Thyroid gland (tissue), 4 donors: ENCODE results near the gene CLSTN2.

Experiments
- POLR2A ChIP-seq, 2 donors: fragments of 450-650 bp; IDR thresholded peaks; one replicate each; pipeline ENCODE4 v1.6.1; 2017; ENCODE audit warnings: antibody characterized with exemption in 2 of 2, mild to moderate bottlenecking in 2 of 2, moderate library complexity in 1 of 2
- TF ChIP-seq, protein P1 (sequence below), 6 experiments: fragments of 200-600 bp in 3 of 6; fragments of 450-650 bp in 3 of 6; sonication (generic) in 3 of 6; IDR thresholded peaks; one replicate each; pipeline ENCODE4 v1.5.1; 2016 to 2019; ENCODE audit warnings: antibody characterized with exemption in 6 of 6, mild to moderate bottlenecking in 2 of 6, inconsistent platforms in 1 of 6, moderate library complexity in 1 of 6

DNA sequence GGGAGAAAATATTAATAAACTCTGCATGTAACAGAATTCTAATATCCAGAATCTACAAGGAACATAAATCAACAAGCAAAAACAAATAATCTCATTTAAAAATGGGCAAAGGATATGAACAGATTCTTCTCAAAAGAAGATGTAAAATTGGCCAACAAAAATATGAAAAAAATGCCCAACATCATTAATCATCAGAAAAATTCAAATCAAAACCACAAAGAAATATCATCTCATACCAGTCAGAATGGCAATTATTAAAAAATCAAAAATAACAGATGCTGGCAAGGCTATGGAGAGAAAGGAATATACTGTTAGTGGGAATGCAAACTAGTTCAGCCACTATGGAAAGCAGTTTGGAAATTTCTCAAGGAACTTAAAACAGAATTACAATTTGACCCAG, 592.2 kb downstream of the CLSTN2 start:
- TF ChIP-seq, protein P1, sequence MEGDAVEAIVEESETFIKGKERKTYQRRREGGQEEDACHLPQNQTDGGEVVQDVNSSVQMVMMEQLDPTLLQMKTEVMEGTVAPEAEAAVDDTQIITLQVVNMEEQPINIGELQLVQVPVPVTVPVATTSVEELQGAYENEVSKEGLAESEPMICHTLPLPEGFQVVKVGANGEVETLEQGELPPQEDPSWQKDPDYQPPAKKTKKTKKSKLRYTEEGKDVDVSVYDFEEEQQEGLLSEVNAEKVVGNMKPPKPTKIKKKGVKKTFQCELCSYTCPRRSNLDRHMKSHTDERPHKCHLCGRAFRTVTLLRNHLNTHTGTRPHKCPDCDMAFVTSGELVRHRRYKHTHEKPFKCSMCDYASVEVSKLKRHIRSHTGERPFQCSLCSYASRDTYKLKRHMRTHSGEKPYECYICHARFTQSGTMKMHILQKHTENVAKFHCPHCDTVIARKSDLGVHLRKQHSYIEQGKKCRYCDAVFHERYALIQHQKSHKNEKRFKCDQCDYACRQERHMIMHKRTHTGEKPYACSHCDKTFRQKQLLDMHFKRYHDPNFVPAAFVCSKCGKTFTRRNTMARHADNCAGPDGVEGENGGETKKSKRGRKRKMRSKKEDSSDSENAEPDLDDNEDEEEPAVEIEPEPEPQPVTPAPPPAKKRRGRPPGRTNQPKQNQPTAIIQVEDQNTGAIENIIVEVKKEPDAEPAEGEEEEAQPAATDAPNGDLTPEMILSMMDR (IDR thresholded peaks at IDR 0.05), result no peak
- TF ChIP-seq POLR2A (IDR thresholded peaks at IDR 0.05), result no peak
